Fibroblast of villous mesenchyme (primary cell): Measurements from ENCODE around the gene CGN. TPM values are rescaled to one million over a fixed set of nuclear protein-coding genes. Genes with fewer than 3 reads are reported as not detected.

Source experiments
- DNase-seq: peaks from one replicate; pipeline ENCODE4 v3.0.0-alpha.2; 2010; ENCODE audit warnings: low read depth
- H3K4me3 ChIP-seq: 2 replicates; pipeline ENCODE4 v1.5.1; 2011; ENCODE audit warnings: low read depth, mild to moderate bottlenecking, low read length
- total RNA-seq: library from RNA; depleted of rRNA; stranded (reverse); fragments of >200 nt; gene quantifications from 2 replicates; pipeline ENCODE4 v1.2.3, GENCODE V29; 2012
- TF ChIP-seq, protein P1 (sequence below): IDR thresholded peaks from 2 replicates; pipeline ENCODE4 v1.5.1; 2012; ENCODE audit warnings: low read depth, mild to moderate bottlenecking, low read length; ENCODE audit not compliant: insufficient read depth

Gene CGN
- total RNA-seq, 1 donor: not detected

GRCh38 chr1:151485685-151486255, 25.4 kb upstream of the CGN start:
- no peak overlapping the region for H3K4me3 ChIP-seq
- peak; percentile 13 for DNase-seq
- TF ChIP-seq, protein P1, sequence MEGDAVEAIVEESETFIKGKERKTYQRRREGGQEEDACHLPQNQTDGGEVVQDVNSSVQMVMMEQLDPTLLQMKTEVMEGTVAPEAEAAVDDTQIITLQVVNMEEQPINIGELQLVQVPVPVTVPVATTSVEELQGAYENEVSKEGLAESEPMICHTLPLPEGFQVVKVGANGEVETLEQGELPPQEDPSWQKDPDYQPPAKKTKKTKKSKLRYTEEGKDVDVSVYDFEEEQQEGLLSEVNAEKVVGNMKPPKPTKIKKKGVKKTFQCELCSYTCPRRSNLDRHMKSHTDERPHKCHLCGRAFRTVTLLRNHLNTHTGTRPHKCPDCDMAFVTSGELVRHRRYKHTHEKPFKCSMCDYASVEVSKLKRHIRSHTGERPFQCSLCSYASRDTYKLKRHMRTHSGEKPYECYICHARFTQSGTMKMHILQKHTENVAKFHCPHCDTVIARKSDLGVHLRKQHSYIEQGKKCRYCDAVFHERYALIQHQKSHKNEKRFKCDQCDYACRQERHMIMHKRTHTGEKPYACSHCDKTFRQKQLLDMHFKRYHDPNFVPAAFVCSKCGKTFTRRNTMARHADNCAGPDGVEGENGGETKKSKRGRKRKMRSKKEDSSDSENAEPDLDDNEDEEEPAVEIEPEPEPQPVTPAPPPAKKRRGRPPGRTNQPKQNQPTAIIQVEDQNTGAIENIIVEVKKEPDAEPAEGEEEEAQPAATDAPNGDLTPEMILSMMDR: no peak

DNA sequence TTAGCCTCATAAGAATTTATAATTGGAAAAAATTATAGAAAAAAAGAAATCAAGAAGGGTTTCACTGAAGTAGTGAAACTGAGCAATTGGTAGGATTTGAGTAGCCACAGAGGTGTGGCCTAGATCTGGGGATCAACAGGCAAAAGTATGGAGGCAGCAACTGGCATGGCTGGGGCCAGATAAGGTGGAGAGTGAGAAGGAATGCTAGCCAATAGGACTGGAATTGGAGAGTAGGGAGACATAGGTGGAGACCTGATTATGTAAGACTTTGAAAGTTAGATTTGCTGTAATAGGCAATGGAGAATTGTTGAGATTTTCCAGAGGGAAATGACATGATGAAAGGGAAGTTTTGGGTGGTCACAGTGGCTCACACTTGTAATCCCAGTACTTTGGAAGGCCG, 24.6 kb upstream of the CGN start:
- no peak overlapping the region for H3K4me3 ChIP-seq
- DNase-seq: no peak
- TF ChIP-seq, protein P1: no peak

DNA sequence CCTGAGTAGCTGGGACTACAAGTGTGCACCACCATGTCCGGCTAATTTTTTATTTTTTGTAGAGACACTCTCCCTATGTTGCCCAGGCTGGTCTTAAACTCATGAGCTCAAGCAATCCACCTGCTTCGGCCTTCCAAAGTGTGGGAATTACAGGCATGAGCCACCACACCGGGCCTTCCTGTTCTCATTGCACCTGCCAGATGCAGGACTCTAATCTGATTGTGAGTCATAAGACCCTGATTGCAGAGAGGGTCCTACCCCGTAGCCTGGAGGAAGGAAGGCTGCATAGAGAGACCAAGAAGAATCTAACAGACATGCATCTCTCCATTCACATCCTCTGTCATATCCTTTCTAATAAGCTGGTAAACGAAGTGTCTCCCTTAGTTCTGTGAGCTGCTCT, 19.5 kb upstream of the CGN start:
- no peak overlapping the region for H3K4me3 ChIP-seq
- TF ChIP-seq, protein P1: no peak
- DNase-seq: no peak

- TF ChIP-seq, protein P1: no peak
- DNase-seq: no peak
- H3K4me3 ChIP-seq: no peak overlapping the region
These were observed 19.1 kb upstream of the CGN start for GRCh38 chr1:151492120-151492519.

- no peak for DNase-seq
- TF ChIP-seq, protein P1: no peak
- no peak overlapping the region for H3K4me3 ChIP-seq
These were observed 18.1 kb upstream of the CGN start for GRCh38 chr1:151493042-151493441.

GRCh38 chr1:151494741-151495281, 16.4 kb upstream of the CGN start:
- peak; percentile 62 for DNase-seq
- TF ChIP-seq, protein P1: no peak
- no peak overlapping the region for H3K4me3 ChIP-seq

- TF ChIP-seq, protein P1: no peak
- no peak overlapping the region for H3K4me3 ChIP-seq
- DNase-seq: no peak
These were observed 15.9 kb upstream of the CGN start for GRCh38 chr1:151495316-151495715.
